DMS153 (cell line): ENCODE data around the gene INAFM1.

Experiments used
- DNase-seq: peaks from one replicate; lab custom pipeline; 2025; lab: John Stamatoyannopoulos, UW

INAFM1 gene

DNA sequence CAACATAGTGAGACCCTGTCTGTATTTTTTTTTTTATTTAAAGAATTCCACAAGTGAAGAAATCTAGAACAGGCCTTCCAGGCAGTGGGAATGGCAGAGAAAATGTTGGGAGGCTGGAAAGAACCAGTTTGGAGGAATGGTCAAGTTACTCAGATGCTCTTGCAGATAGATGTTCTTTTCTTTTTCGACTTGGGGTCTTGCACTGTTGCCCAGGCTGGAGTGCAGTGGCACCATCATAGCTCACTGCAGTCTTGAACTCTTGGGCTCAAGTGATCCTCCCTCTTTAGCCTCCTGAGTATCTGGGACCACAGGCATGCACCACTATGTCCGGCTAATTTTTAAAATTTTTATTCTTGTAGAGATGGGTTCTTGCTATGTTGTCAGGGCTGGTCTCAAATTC is 35.6 kb downstream of the INAFM1 start:
- no peak for DNase-seq

DNA sequence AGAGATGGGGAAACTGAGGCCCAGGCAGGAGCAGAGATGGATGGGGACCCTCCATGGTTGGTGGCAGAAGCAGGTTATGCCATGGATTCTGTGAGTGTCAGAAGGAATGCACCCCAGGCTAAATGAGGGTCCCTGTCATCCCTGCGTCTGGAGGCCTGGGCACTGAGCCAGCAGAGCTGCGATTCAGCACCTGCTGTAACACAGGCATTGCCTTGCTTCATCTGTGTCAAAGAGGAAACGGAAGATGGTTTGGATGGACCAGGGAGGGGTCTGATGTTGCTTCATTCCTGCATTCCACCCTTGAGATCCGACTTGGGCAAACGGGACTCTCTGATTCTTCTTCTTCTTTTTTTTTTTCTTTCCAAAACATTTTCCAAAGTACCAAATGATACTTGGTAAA is 36.1 kb downstream of the INAFM1 start:
- DNase-seq: peak; percentile 7

GRCh38 chr19:47312366-47313006 is 37.8 kb downstream of the INAFM1 start:
- DNase-seq: no peak

- no peak for DNase-seq
Measured at GRCh38 chr19:47313754-47314295, 39.1 kb downstream of the INAFM1 start.

DNA sequence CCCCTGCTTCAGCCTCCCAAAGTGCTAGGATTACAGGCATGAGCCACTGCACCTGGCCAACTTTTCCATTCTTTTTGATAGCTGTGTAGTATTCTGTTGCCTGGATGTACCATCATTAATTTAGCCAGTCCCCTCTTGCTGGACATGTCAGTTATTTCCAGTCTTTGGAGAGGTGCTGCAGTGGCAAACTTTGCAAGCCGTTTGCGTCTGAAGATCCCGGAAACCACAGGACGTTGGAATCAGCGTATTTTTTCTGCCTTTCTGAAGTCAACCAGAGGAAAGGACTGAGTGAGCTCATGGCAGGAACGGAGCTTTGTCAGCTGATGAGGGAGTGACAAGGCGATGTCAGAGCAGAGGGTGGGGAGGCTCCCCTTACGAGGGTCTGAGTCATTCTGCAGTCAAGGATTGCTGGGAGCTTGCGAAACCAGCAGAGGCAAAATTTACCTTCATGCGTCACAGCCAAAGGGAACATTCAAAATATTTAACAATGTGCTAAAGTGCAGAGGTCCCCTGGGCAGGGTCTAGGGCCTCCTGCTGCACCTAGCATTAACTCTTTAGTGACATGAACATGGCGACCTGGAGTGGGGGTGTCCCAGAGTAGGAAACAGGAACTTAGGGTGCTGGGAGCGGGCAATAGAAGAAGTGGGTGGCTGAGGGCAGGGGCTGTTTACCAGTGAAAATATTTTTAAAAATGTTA is 40.6 kb downstream of the INAFM1 start:
- peak; percentile 2 for DNase-seq

GRCh38 chr19:47316513-47316912 is 41.8 kb downstream of the INAFM1 start:
- DNase-seq: no peak

- DNase-seq: no peak
Measured at GRCh38 chr19:47319923-47320871, 45.5 kb downstream of the INAFM1 start.

DNA sequence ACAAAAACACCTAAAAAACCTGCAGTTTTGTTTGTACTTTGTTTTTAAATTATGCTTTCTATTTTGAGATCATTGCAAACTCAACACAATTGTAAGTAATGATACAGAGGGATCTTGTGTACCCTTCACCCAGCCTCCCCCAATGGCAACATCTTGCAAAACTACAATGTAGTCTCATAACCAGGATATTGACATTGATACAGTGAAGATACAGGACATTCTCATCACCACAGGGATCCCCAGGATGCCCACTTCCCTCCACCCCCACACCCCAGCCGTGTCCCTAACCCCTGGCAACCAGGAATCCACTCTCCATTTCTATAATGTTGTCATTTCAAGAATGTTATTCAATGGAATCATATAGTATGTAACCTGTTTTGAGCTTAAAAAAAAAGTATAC is 46.9 kb downstream of the INAFM1 start:
- no peak for DNase-seq

DNA sequence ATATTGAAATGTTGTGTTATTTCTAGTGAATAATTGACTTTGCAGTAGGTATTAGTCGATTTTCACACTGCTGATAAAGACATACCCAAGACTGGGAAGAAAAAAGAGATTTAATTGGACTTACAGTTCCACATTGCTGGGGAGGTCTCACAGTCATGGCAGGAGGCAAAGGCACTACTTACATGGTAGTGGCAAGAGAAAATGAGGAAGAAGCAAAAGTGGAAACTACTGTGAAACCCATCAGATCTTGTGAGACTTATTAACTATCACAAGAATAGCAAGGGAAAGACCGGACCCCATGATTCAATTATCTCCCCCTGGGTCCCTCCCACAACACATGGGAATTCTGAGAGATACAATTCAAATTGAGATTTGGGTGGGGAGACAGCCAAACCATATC is 47.4 kb downstream of the INAFM1 start:
- DNase-seq: no peak

GRCh38 chr19:47323409-47323808 is 48.7 kb downstream of the INAFM1 start:
- DNase-seq: no peak

- no peak for DNase-seq
Measured at GRCh38 chr19:47323872-47324271, 49.2 kb downstream of the INAFM1 start.

- no peak for DNase-seq
Measured at GRCh38 chr19:47324502-47324901, 49.8 kb downstream of the INAFM1 start.
